Panc1 (cell line): ENCODE measurements around the gene FBXL16. TPM values are rescaled to one million over a fixed set of nuclear protein-coding genes. Genes with fewer than 3 reads are reported as not detected.

ENCODE experiments used
- ATAC-seq: fragments of 200-7000 bp; cut with Tn5 transposase; 2 replicates; pipeline ENCODE4 v1.9.1; 2020; ENCODE audit warnings: mild to moderate bottlenecking, moderate library complexity
- BruUV-seq: library from RNA; stranded (reverse); fragments of 400-500 nt; replicated peaks from 2 replicates; lab custom pipeline; 2021; lab: Mats Ljungman, UMichigan
- CTCF ChIA-PET: fragments of 300-600 bp; sonication (Branson Sonifier 250); formaldehyde crosslinking; loops from one replicate; lab custom pipeline; 2022; ENCODE audit warnings: antibody characterized with exemption; lab: Charles Lee
- POLR2A ChIA-PET: fragments of 300-600 bp; sonication (Branson Sonifier 250); formaldehyde crosslinking; loops from one replicate; lab custom pipeline; 2022; ENCODE audit warnings: antibody characterized with exemption; lab: Charles Lee
- DNase-seq: peaks from one replicate; pipeline ENCODE4 v3.0.0-alpha.2; 2010; ENCODE audit warnings: low read depth, low spot score
- H3K27ac ChIP-seq: 2 replicates; pipeline ENCODE4 v1.5.1; 2011; ENCODE audit warnings: mild to moderate bottlenecking, low read length, inconsistent platforms
- H3K27me3 ChIP-seq: fragments of 200-500 bp; sonication (Bioruptor generic); 2 replicates; pipeline ENCODE4 v1.6.0; 2014; ENCODE audit warnings: low read length, inconsistent platforms; ENCODE audit not compliant: control insufficient read depth, insufficient read depth
- H3K36me3 ChIP-seq: fragments of 200-500 bp; sonication (Bioruptor generic); 2 replicates; pipeline ENCODE4 v1.5.1; 2014; ENCODE audit warnings: inconsistent platforms, mild to moderate bottlenecking, low read length, moderate library complexity; ENCODE audit not compliant: control insufficient read depth, insufficient read depth
- H3K4me1 ChIP-seq: 2 replicates; pipeline ENCODE4 v1.5.1; 2011; ENCODE audit warnings: inconsistent platforms, mild to moderate bottlenecking, low read length, moderate library complexity; ENCODE audit not compliant: control insufficient read depth, insufficient read depth
- H3K4me3 ChIP-seq, 2 experiments: 2 replicates each; pipeline ENCODE4 v1.5.1; 2011 to 2012; ENCODE audit warnings: low read depth in 2 of 2, low read length in 2 of 2, mild to moderate bottlenecking in 2 of 2, inconsistent platforms in 1 of 2, moderate library complexity in 1 of 2
- H3K9me3 ChIP-seq: fragments of 200-500 bp; sonication (Bioruptor generic); 2 replicates; pipeline ENCODE4 v1.5.1; 2014; ENCODE audit warnings: low read depth, mild to moderate bottlenecking, inconsistent platforms, low read length, moderate library complexity; ENCODE audit not compliant: control insufficient read depth, insufficient read depth
- CTCF ChIP-seq: fragments of 450-650 bp; IDR thresholded peaks from 2 replicates; pipeline ENCODE4 v1.5.1; 2017; ENCODE audit warnings: mild to moderate bottlenecking
- POLR2AphosphoS5 ChIP-seq: IDR thresholded peaks from 2 replicates; pipeline ENCODE4 v1.6.1; 2012; ENCODE audit warnings: mild to moderate bottlenecking, low read depth, low read length, moderate library complexity
- REST ChIP-seq, 2 experiments: IDR thresholded peaks; 2 replicates each; pipeline ENCODE4 v1.6.1; 2011 to 2012; ENCODE audit warnings: low read depth in 2 of 2, control low read depth in 1 of 2, low read length in 1 of 2, mild to moderate bottlenecking in 1 of 2, moderate library complexity in 1 of 2; ENCODE audit not compliant: insufficient read depth in 1 of 2
- SIN3A ChIP-seq: IDR thresholded peaks from 2 replicates; pipeline ENCODE4 v1.6.1; 2012; ENCODE audit warnings: low read depth, mild to moderate bottlenecking, low read length, moderate library complexity, borderline replicate concordance; ENCODE audit not compliant: insufficient read depth
- TCF7L2 ChIP-seq: IDR thresholded peaks from 2 replicates; pipeline ENCODE4 v1.6.1; 2011; ENCODE audit warnings: mild to moderate bottlenecking, low read depth, low read length, inconsistent platforms
- in situ Hi-C: cut with HindIII; loops from 2 replicates; pipeline ENCODE4 v1.10.0; 2016; ENCODE audit warnings: low sequenced_read_pairs, low pct_unique_long_range_greater_than_20kb
- intact Hi-C: fragments of 100-400 bp; cut with micrococcal nuclease; formaldehyde crosslinking; loops from one replicate; pipeline ENCODE4 v1.10.0; 2022; ENCODE audit not compliant: unreplicated experiment
- total RNA-seq: library from RNA; stranded (reverse); gene quantifications from one replicate; pipeline ENCODE4 v1.2.1, GENCODE V29; 2021; ENCODE audit not compliant: unreplicated experiment

Gene FBXL16
- total RNA-seq, 1 experiment from 2014 or later = 28.0 TPM

- intact Hi-C loops (no loop called here), in situ Hi-C loops (no loop called here)
- no peaks in the 10 kb centered on the region for H3K27me3 ChIP-seq
- peaks cover 13% of the 10 kb centered on the region for H3K4me1 ChIP-seq
- no peaks in the 10 kb centered on the region for H3K9me3 ChIP-seq
- ATAC-seq (peak; percentile 27), DNase-seq (no peak)
- ChIA-PET CTCF (no interaction called here), POLR2A (interaction anchor here (0.6 to 0.7 kb wide), 2 partner anchors 32 to 164 kb away, joined by 3 to 6 read pairs; no protein-coding TSS in a partner anchor)
- peak; percentile 53 for TF ChIP-seq POLR2AphosphoS5
- TF ChIP-seq CTCF = no peak
- peak; percentile 59; the same call in 1 of the 2 replicates for TF ChIP-seq SIN3A
- TF ChIP-seq REST (IDR thresholded peaks at IDR 0.05; ENCODE audit: insufficient read depth in 1 of 2, low read depth in 2 of 2, low read length in 1 of 2) = peak in 1 of 2 experiments; percentile 7; a peak in 1 of 4 replicates
- no TSS peak for BruUV-seq
- peak within 1 kb of the TSS; percentile 88 for H3K27ac ChIP-seq
- H3K4me3 ChIP-seq = peak within 1 kb of the TSS; percentile 64 to 74
- H3K36me3 ChIP-seq = no peaks in the 10 kb centered on the region
Observed at GRCh38 chr16:726438-727290, 21.1 kb upstream of the FBXL16 start, which contains the start of the genes CCDC78 and HAGHL. CCDC78 (minus strand) TSS chr16:726443; CDS start chr16:726367, 76 bp downstream. HAGHL (plus strand) TSS chr16:727106; CDS start chr16:727510, 404 bp downstream.

GRCh38 chr16:726188-726437 is 20.5 kb upstream of the FBXL16 start:
- intact Hi-C loops = no loop called here
- Histone ChIP-seq H3K4me3 (peak overlapping the region in 1 of 2 experiments; percentile 64; a peak in 2 of 4 replicates), H3K36me3 (no peaks in the 10 kb centered on the region), H3K27ac (peak overlapping the region; percentile 54; the same call in 1 of the 2 replicates), H3K4me1 (peaks cover 13% of the 10 kb centered on the region), H3K27me3 (no peaks in the 10 kb centered on the region), H3K9me3 (no peaks in the 10 kb centered on the region)
- in situ Hi-C loops = no loop called here
- CTCF ChIA-PET = no interaction called here
- no peak for ATAC-seq
- DNase-seq = no peak
- TF ChIP-seq REST (IDR thresholded peaks at IDR 0.05; ENCODE audit: insufficient read depth in 1 of 2, low read depth in 2 of 2, low read length in 1 of 2) (0 out of 4 replicates have a peak, but pooled peaks of 1 of the 2 experiments have one; percentile 16), SIN3A (0 out of 2 replicates have a peak, but pooled peaks have one; percentile 32), CTCF (no peak), TCF7L2 (no peak)
- no TSS peak for BruUV-seq
- POLR2A ChIA-PET = interaction anchor here (0.7 kb wide), 1 partner anchor 163 kb away, joined by 3 read pairs; no protein-coding TSS in a partner anchor
